ENCODE data around the gene CRMP1.

- TF ChIP-seq CTCF (IDR thresholded peaks at IDR 0.05) (no peak), EP300 (IDR thresholded peaks at IDR 0.05) (no peak), POLR2A (IDR thresholded peaks at IDR 0.05) (no peak), POLR2AphosphoS5 (IDR thresholded peaks at IDR 0.05) (no peak)
Measured at GRCh38 chr4:5784021-5784420, 108.9 kb downstream of the CRMP1 start.

All from gastroesophageal sphincter (tissue), 3 donors.